Measurements from ENCODE around the gene N4BP2L2.

Gene N4BP2L2

GRCh38 chr13:32527151-32527550 is 11.4 kb downstream of the N4BP2L2 start:
- DNase-seq: no peak

- DNase-seq: no peak
Measured at GRCh38 chr13:32525766-32526165, 12.8 kb downstream of the N4BP2L2 start.

- no peak for DNase-seq
Measured at GRCh38 chr13:32515246-32515645, 23.3 kb downstream of the N4BP2L2 start.

GRCh38 chr13:32511482-32511881 is 27.1 kb downstream of the N4BP2L2 start:
- DNase-seq: no peak

GRCh38 chr13:32504876-32505275 is 33.7 kb downstream of the N4BP2L2 start:
- no peak for DNase-seq

- no peak for DNase-seq
Measured at GRCh38 chr13:32504263-32504662, 34.3 kb downstream of the N4BP2L2 start.

GRCh38 chr13:32503727-32504126 is 34.9 kb downstream of the N4BP2L2 start:
- no peak for DNase-seq

- DNase-seq: no peak
Measured at GRCh38 chr13:32501064-32501463, 37.5 kb downstream of the N4BP2L2 start.

- DNase-seq: no peak
Measured at GRCh38 chr13:32499538-32500210, 38.9 kb downstream of the N4BP2L2 start.

- no peak for DNase-seq
Measured at GRCh38 chr13:32497589-32497988, 41.0 kb downstream of the N4BP2L2 start.

- no peak for DNase-seq
Measured at GRCh38 chr13:32496599-32497160, 41.9 kb downstream of the N4BP2L2 start.

- DNase-seq: no peak
Measured at GRCh38 chr13:32495841-32496240, 42.8 kb downstream of the N4BP2L2 start.

GRCh38 chr13:32495429-32495828 is 43.2 kb downstream of the N4BP2L2 start:
- no peak for DNase-seq

- DNase-seq: no peak
Measured at GRCh38 chr13:32491028-32491427, 47.6 kb downstream of the N4BP2L2 start.

GRCh38 chr13:32476892-32477291 is 61.7 kb downstream of the N4BP2L2 start:
- DNase-seq: no peak

GRCh38 chr13:32476021-32476731 is 62.4 kb downstream of the N4BP2L2 start:
- no peak for DNase-seq

GRCh38 chr13:32474999-32475792 is 63.4 kb downstream of the N4BP2L2 start:
- no peak for DNase-seq

- DNase-seq: no peak
Measured at GRCh38 chr13:32473650-32474049, 64.9 kb downstream of the N4BP2L2 start.

- DNase-seq: no peak
Measured at GRCh38 chr13:32472194-32472621, 66.4 kb downstream of the N4BP2L2 start.

GRCh38 chr13:32471187-32471922 is 67.2 kb downstream of the N4BP2L2 start:
- DNase-seq: no peak

GRCh38 chr13:32468502-32469142 is 70.0 kb downstream of the N4BP2L2 start:
- no peak for DNase-seq

- DNase-seq: no peak
Measured at GRCh38 chr13:32456591-32456990, 82.0 kb downstream of the N4BP2L2 start.

Data from cortex of kidney (tissue), 1 donor.